Spleen (tissue), 11 donors: ENCODE results near the gene VPS35L. TPM values are rescaled to one million over a fixed set of nuclear protein-coding genes. Genes with fewer than 3 reads are reported as not detected.

Experiments used
- DNase-seq: peaks from one replicate; pipeline ENCODE4 v3.0.0-alpha.2; 2020
- H3K27ac ChIP-seq, 8 donors: fragments of 200-600 bp; sonication (generic) in 7 of 8; 1 replicate in 4 of 8; 2 replicates in 4 of 8; pipeline versions ENCODE4 v1.5.0 to v1.8.0; 2016 to 2021; ENCODE audit warnings: inconsistent platforms in 4 of 8, mild to moderate bottlenecking in 4 of 8, moderate library complexity in 1 of 8
- H3K27me3 ChIP-seq, 7 donors: fragments of 200-600 bp; sonication (generic) in 6 of 7; replicated peaks in 1 of 7; 1 replicate in 4 of 7; 2 replicates in 3 of 7; pipeline versions ENCODE4 v1.5.0 to v1.8.0; 2016 to 2021; ENCODE audit warnings: inconsistent platforms in 3 of 7, mild to moderate bottlenecking in 1 of 7
- H3K36me3 ChIP-seq, 6 donors: fragments of 200-600 bp; sonication (generic) in 5 of 6; 1 replicate in 4 of 6; 2 replicates in 2 of 6; pipeline versions ENCODE4 v1.5.0 to v1.8.0; 2016 to 2021; ENCODE audit warnings: inconsistent platforms in 2 of 6
- H3K4me1 ChIP-seq, 6 donors: fragments of 200-600 bp; sonication (generic) in 5 of 6; 1 replicate in 3 of 6; 2 replicates in 3 of 6; pipeline versions ENCODE4 v1.5.0 to v1.8.0; 2016 to 2021; ENCODE audit warnings: inconsistent platforms in 3 of 6
- H3K4me3 ChIP-seq, 8 donors: fragments of 200-600 bp; sonication (generic) in 7 of 8; 1 replicate in 4 of 8; 2 replicates in 4 of 8; pipeline versions ENCODE4 v1.5.0 to v1.8.0; 2016 to 2021; ENCODE audit warnings: inconsistent platforms in 4 of 8, mild to moderate bottlenecking in 4 of 8, moderate library complexity in 2 of 8
- H3K9me3 ChIP-seq, 8 donors: fragments of 200-600 bp; sonication (generic) in 7 of 8; 1 replicate in 4 of 8; 2 replicates in 4 of 8; pipeline versions ENCODE4 v1.5.0 to v1.8.0; 2016 to 2021; ENCODE audit warnings: inconsistent platforms in 4 of 8
- CTCF ChIP-seq, 11 experiments: fragments of 200-600 bp in 7 of 11; fragments of 450-650 bp in 4 of 11; sonication (generic) in 4 of 11; IDR thresholded peaks in 8 of 11; conservative IDR thresholded peaks in 3 of 11; 1 replicate in 7 of 11; 2 replicates in 4 of 11; pipeline versions ENCODE4 v1.4.0 to v1.8.0; 2016 to 2021; ENCODE audit warnings: antibody characterized with exemption in 11 of 11, inconsistent platforms in 4 of 11, mild to moderate bottlenecking in 1 of 11
- POLR2A ChIP-seq, 3 donors: fragments of 450-650 bp; IDR thresholded peaks; one replicate each; pipeline ENCODE4 v1.5.1; 2017; ENCODE audit warnings: antibody characterized with exemption in 3 of 3, mild to moderate bottlenecking in 1 of 3
- POLR2AphosphoS5 ChIP-seq, 3 donors: sonication (generic); formaldehyde crosslinking; IDR thresholded peaks; one replicate each; pipeline ENCODE4 v1.5.1; 2017; ENCODE audit warnings: antibody characterized with exemption in 3 of 3
- WGBS, 5 donors: extraction: QIAGEN DNeasy Blood & Tissue Kit in 3 of 5; methylation state at CpG; one replicate each; pipeline versions ENCODE4 v1.1.5 to v1.1.7; 2013 to 2018; 5-methylcytosine and 5-hydroxymethylcytosine counted together
- intact Hi-C: fragments of 100-400 bp; cut with DNase I; formaldehyde crosslinking; loops from one replicate; pipeline ENCODE4 v1.15.0; 2023; ENCODE audit warnings: low total_unique reads
- polyA plus RNA-seq, 3 donors: library from polyadenylated mRNA; stranded (reverse); fragments of 200-250 nt; gene quantifications; one replicate each; pipeline ENCODE4 v1.2.1, GENCODE V29; 2013
- total RNA-seq, 7 donors: library from RNA; depleted of rRNA in 3 of 7; stranded (reverse); fragments of >200 nt in 3 of 7; fragmentation: NEBNext Ultra II Directional in 4 of 7; extraction: Animal tissue kit (Norgen Biotek cat#: 25700) in 4 of 7; gene quantifications; one replicate each; pipeline versions ENCODE4 v1.1.0 to v1.2.1, GENCODE V29; 2016 to 2021
- donor health status: healthy with polysubstance abuse.
- donor health status: DM: no; HTN: no; CAD: no; lungs with moderate emphysema.
- donor health status: DM: no; HTN: no; CAD: no.
- donor health status: Bipolar disorder and iron deficiency.
- donor health status: healthy.
- donor health status: DM: no; HTN: no; CAD: no.
- donor health status: DM: yes; HTN: yes; CAD: no.

Gene VPS35L
- total and polyA plus RNA-seq, 10 donors, result 22.9 to 76.1 (median 58.0) TPM

- no peak for DNase-seq
- WGBS, 5 donors, result 73 to 81% (median 76%) methylated on average over 13 of the region's 13 CpGs
Observed at GRCh38 chr16:19601083-19601976, 45.8 kb downstream of the VPS35L start.

GRCh38 chr16:19604911-19605310 is 49.4 kb downstream of the VPS35L start:
- Histone ChIP-seq H3K9me3 (peaks cover 0 to 5% (median 0%) of the 10 kb centered on the region in 8 donors), H3K27me3 (no peaks in the 10 kb centered on the region), H3K27ac (no peak overlapping the region), H3K4me1 (no peaks in the 10 kb centered on the region), H3K36me3 (peaks cover 2 to 100% (median 48%) of the 10 kb centered on the region in 6 donors), H3K4me3 (no peak overlapping the region)
- 94 to 98% (median 97%) methylated on average over 4 of the region's 4 CpGs for WGBS, 5 donors
- DNase-seq, result no peak
- intact Hi-C loops, result loop anchor here (5.0 kb wide), 1 partner anchor 282 kb away; no protein-coding TSS in a partner anchor
- TF ChIP-seq CTCF (IDR thresholded peaks at IDR 0.05 in 8 of 11, conservative IDR thresholded peaks at IDR 0.05 in 3 of 11) (no peak), POLR2AphosphoS5 (IDR thresholded peaks at IDR 0.05) (no peak), POLR2A (IDR thresholded peaks at IDR 0.05) (no peak)

More at GRCh38 chr16:19601083-19601976, 45.8 kb downstream of the VPS35L start:
- Histone ChIP-seq H3K4me3 (no peak overlapping the region), H3K27ac (no peak overlapping the region), H3K27me3 (no peaks in the 10 kb centered on the region), H3K9me3 (peaks cover 0 to 5% (median 0%) of the 10 kb centered on the region in 8 donors), H3K4me1 (no peaks in the 10 kb centered on the region), H3K36me3 (peaks cover 0 to 100% (median 34%) of the 10 kb centered on the region in 6 donors)
- TF ChIP-seq CTCF (IDR thresholded peaks at IDR 0.05 in 8 of 11, conservative IDR thresholded peaks at IDR 0.05 in 3 of 11) (peak in 7 of 11 experiments; percentile 18 to 50 (median 39)), POLR2AphosphoS5 (IDR thresholded peaks at IDR 0.05) (no peak)
- intact Hi-C loops, result loop anchor here (5.0 kb wide), 1 partner anchor 286 kb away; no protein-coding TSS in a partner anchor

GRCh38 chr16:19605701-19606100 is 50.2 kb downstream of the VPS35L start:
- intact Hi-C loops, result no loop called here
- Histone ChIP-seq H3K36me3 (peaks cover 2 to 100% (median 55%) of the 10 kb centered on the region in 6 donors), H3K4me3 (no peak overlapping the region), H3K27ac (no peak overlapping the region), H3K27me3 (no peaks in the 10 kb centered on the region), H3K9me3 (peaks cover 0 to 5% (median 0%) of the 10 kb centered on the region in 8 donors), H3K4me1 (no peaks in the 10 kb centered on the region)
- 92 to 100% (median 97%) methylated on average over 1 of the region's 1 CpG for WGBS, 5 donors
- TF ChIP-seq CTCF (IDR thresholded peaks at IDR 0.05 in 8 of 11, conservative IDR thresholded peaks at IDR 0.05 in 3 of 11), result no peak
- no peak for TF ChIP-seq POLR2A (IDR thresholded peaks at IDR 0.05)
- TF ChIP-seq POLR2AphosphoS5 (IDR thresholded peaks at IDR 0.05), result no peak
- no peak for DNase-seq
